Testis (tissue), 3 donors: ENCODE data around the gene ACLY. TPM values are rescaled to one million over a fixed set of nuclear protein-coding genes. Genes with fewer than 3 reads are reported as not detected.

ENCODE experiments used
- DNase-seq: peaks from one replicate; pipeline ENCODE4 v3.0.0-alpha.2; 2019
- H3K27ac ChIP-seq, 2 donors: fragments of 200-600 bp; sonication (generic); one replicate each; pipeline ENCODE4 v1.5.1; 2019
- H3K27me3 ChIP-seq: fragments of 200-600 bp; sonication (generic); one replicate; pipeline ENCODE4 v1.5.1; 2019
- H3K36me3 ChIP-seq: fragments of 200-600 bp; sonication (generic); one replicate; pipeline ENCODE4 v1.5.1; 2017; ENCODE audit warnings: low read depth; ENCODE audit errors: missing control alignments
- H3K4me1 ChIP-seq: fragments of 200-600 bp; sonication (generic); one replicate; pipeline ENCODE4 v1.5.1; 2019
- H3K4me3 ChIP-seq, 2 donors: fragments of 200-600 bp; sonication (generic); one replicate each; pipeline ENCODE4 v1.5.1; 2017 to 2019
- H3K9me3 ChIP-seq: fragments of 200-600 bp; sonication (generic); one replicate; pipeline ENCODE4 v1.5.1; 2017
- CTCF ChIP-seq, 3 experiments: fragments of 450-650 bp in 2 of 3; fragments of 200-600 bp in 1 of 3; sonication (generic) in 1 of 3; IDR thresholded peaks; one replicate each; pipeline ENCODE4 v1.5.1; 2016 to 2019; ENCODE audit warnings: antibody characterized with exemption in 3 of 3, mild to moderate bottlenecking in 2 of 3, moderate library complexity in 1 of 3
- POLR2A ChIP-seq: fragments of 450-650 bp; IDR thresholded peaks from one replicate; pipeline ENCODE4 v1.6.1; 2017; ENCODE audit warnings: antibody characterized with exemption, mild to moderate bottlenecking, moderate library complexity
- WGBS, 2 donors: methylation state at CpG; one replicate each; pipeline ENCODE4 v1.1.5; 2018; 5-methylcytosine and 5-hydroxymethylcytosine counted together
- intact Hi-C: fragments of 100-400 bp; cut with DNase I; formaldehyde crosslinking; loops from one replicate; pipeline ENCODE4 v1.15.1; 2023; ENCODE audit warnings: low total_unique reads
- polyA plus RNA-seq: library from polyadenylated mRNA; stranded (reverse); fragments of 350-450 nt; fragmentation: Illumina TruSeq; extraction: RNeasy Lipid Tissue Mini Kit (QIAGEN cat#74804); gene quantifications from one replicate; pipeline ENCODE4 v1.2.3, GENCODE V29; 2014; ENCODE audit warnings: low read depth, low replicate concordance; ENCODE audit not compliant: insufficient read depth
- small RNA-seq, 2 donors: library from RNA; depleted of rRNA; stranded (forward); fragments of <200 nt; gene quantifications; one replicate each; pipeline ENCODE3, GENCODE V24; 2016
- total RNA-seq, 2 donors: library from RNA; depleted of rRNA; stranded (reverse); fragments of >200 nt; gene quantifications; one replicate each; pipeline ENCODE4 v1.2.3, GENCODE V29; 2016

The ACLY gene
- total and polyA plus RNA-seq, 3 donors from 2014 or later, result 68.4 to 86.0 (median 83.0) TPM

GRCh38 chr17:41822216-41823140, 96.3 kb downstream of the ACLY start:
- no peak for DNase-seq
- H3K36me3 ChIP-seq, result no peaks in the 10 kb centered on the region

GRCh38 chr17:41821776-41822175, 97.0 kb downstream of the ACLY start:
- no peaks in the 10 kb centered on the region for H3K36me3 ChIP-seq
- intact Hi-C loops, result no loop called here
- no peaks in the 10 kb centered on the region for H3K9me3 ChIP-seq
- H3K4me3 ChIP-seq, result no peak overlapping the region
- no peak overlapping the region for H3K27ac ChIP-seq
- H3K27me3 ChIP-seq, result no peaks in the 10 kb centered on the region
- DNase-seq, result no peak
- 83 to 89% methylated on average over 11 to 14 of the region's 14 CpGs for WGBS, 2 donors
- TF ChIP-seq CTCF (IDR thresholded peaks at IDR 0.05), result no peak
- no peak for TF ChIP-seq POLR2A
- H3K4me1 ChIP-seq, result no peaks in the 10 kb centered on the region

More at GRCh38 chr17:41822216-41823140, 96.3 kb downstream of the ACLY start:
- intact Hi-C loops, result no loop called here
- no peak overlapping the region for H3K27ac ChIP-seq
- H3K4me1 ChIP-seq, result no peaks in the 10 kb centered on the region
- WGBS, 2 donors, result 84 to 85% methylated on average over 12 of the region's 12 CpGs
- H3K4me3 ChIP-seq, result no peak overlapping the region
- no peaks in the 10 kb centered on the region for H3K9me3 ChIP-seq
- TF ChIP-seq CTCF (IDR thresholded peaks at IDR 0.05) (no peak), POLR2A (no peak)
- H3K27me3 ChIP-seq, result no peaks in the 10 kb centered on the region

- TF ChIP-seq CTCF (IDR thresholded peaks at IDR 0.05), result no peak
- no peak for TF ChIP-seq POLR2A
- Histone ChIP-seq H3K27me3 (no peaks in the 10 kb centered on the region), H3K36me3 (no peaks in the 10 kb centered on the region), H3K27ac (no peak overlapping the region), H3K4me3 (no peak overlapping the region), H3K9me3 (no peaks in the 10 kb centered on the region), H3K4me1 (peaks cover 8% of the 10 kb centered on the region)
- no peak for DNase-seq
- WGBS, 2 donors, result 93 to 99% methylated on average over 18 to 20 of the region's 20 CpGs
- intact Hi-C loops, result no loop called here
These were observed 100.7 kb downstream of the ACLY start for GRCh38 chr17:41818024-41818423.

Small RNA genes within 50 kb of the gene (small RNA-seq; reads per million reads assigned to genes)
- 0 reads per million in 2 donors for gene AC125257.2

Other genes with a start within 250 kb of the ACLY start
- 100 to 1,000 TPM; 274 to 338 TPM for gene EIF1, start 230.1 kb downstream of the ACLY start, total RNA-seq
- 1,078 TPM for gene EIF1, start 230.1 kb downstream of the ACLY start, polyA plus RNA-seq
- gene GAST, start 206.6 kb downstream of the ACLY start, total RNA-seq, result not detected
- gene GAST, start 206.6 kb downstream of the ACLY start, polyA plus RNA-seq, result not detected
- 1 to 10 TPM; 2.9 to 5.3 TPM for gene HAP1, start 184.3 kb downstream of the ACLY start, total RNA-seq
- 1.9 TPM for gene HAP1, start 184.3 kb downstream of the ACLY start, polyA plus RNA-seq
- 10 to 100 TPM; 36.8 to 38.9 TPM for gene JUP, start 132.2 kb downstream of the ACLY start, total RNA-seq
- gene JUP, start 132.2 kb downstream of the ACLY start, polyA plus RNA-seq, result 22.5 TPM
- gene P3H4, start 107.0 kb downstream of the ACLY start, total RNA-seq, result 10 to 100 TPM in 1 of 2 donors, 1 to 10 TPM in 1; 9.9 to 13.9 TPM
- gene P3H4, start 107.0 kb downstream of the ACLY start, polyA plus RNA-seq, result 6.9 TPM
- gene FKBP10, start 105.9 kb downstream of the ACLY start, total RNA-seq, result 10 to 100 TPM; 31.4 to 36.5 TPM
- 37.8 TPM for gene FKBP10, start 105.9 kb downstream of the ACLY start, polyA plus RNA-seq
- 10 to 100 TPM; 61.9 to 74.3 TPM for gene NT5C3B, start 82.7 kb downstream of the ACLY start, total RNA-seq
- 214 TPM for gene NT5C3B, start 82.7 kb downstream of the ACLY start, polyA plus RNA-seq
- 10 to 100 TPM; 31.8 to 76.3 TPM for gene KLHL10, start 81.1 kb downstream of the ACLY start, total RNA-seq
- gene KLHL10, start 81.1 kb downstream of the ACLY start, polyA plus RNA-seq, result 130 TPM
- 10 to 100 TPM; 61.3 to 70.2 TPM for gene KLHL11, start 53.5 kb downstream of the ACLY start, total RNA-seq
- 28.2 TPM for gene KLHL11, start 53.5 kb downstream of the ACLY start, polyA plus RNA-seq
- gene ODAD4, start 11.7 kb upstream of the ACLY start, total RNA-seq, result 10 to 100 TPM; 22.3 to 26.0 TPM
- gene ODAD4, start 11.7 kb upstream of the ACLY start, polyA plus RNA-seq, result 53.7 TPM
- 10 to 100 TPM; 74.3 to 89.7 TPM for gene CNP, start 47.8 kb upstream of the ACLY start, total RNA-seq
- gene CNP, start 47.8 kb upstream of the ACLY start, polyA plus RNA-seq, result 40.8 TPM
- 10 to 100 TPM; 81.1 to 86.2 TPM for gene DNAJC7, start 98.5 kb upstream of the ACLY start, total RNA-seq
- gene DNAJC7, start 98.5 kb upstream of the ACLY start, polyA plus RNA-seq, result 94.3 TPM
- 100 to 1,000 TPM in 1 of 2 donors, 10 to 100 TPM in 1; 85.1 to 103 TPM for gene NKIRAS2, start 101.1 kb upstream of the ACLY start, total RNA-seq
- gene NKIRAS2, start 101.1 kb upstream of the ACLY start, polyA plus RNA-seq, result 65.4 TPM
- gene C17orf113, start 131.7 kb upstream of the ACLY start, total RNA-seq, result 10 to 100 TPM in 1 of 2 donors, 1 to 10 TPM in 1; 7.7 to 11.3 TPM
- 2.8 TPM for gene C17orf113, start 131.7 kb upstream of the ACLY start, polyA plus RNA-seq
- gene ZNF385C, start 179.5 kb upstream of the ACLY start, total RNA-seq, result 10 to 100 TPM; 17.9 to 26.6 TPM
- gene ZNF385C, start 179.5 kb upstream of the ACLY start, polyA plus RNA-seq, result 21.4 TPM
- gene DHX58, start 193.8 kb upstream of the ACLY start, total RNA-seq, result 10 to 100 TPM; 35.9 to 51.1 TPM
- 56.3 TPM for gene DHX58, start 193.8 kb upstream of the ACLY start, polyA plus RNA-seq
- 100 to 1,000 TPM; 109 to 111 TPM for gene KAT2A, start 202.4 kb upstream of the ACLY start, total RNA-seq
- gene KAT2A, start 202.4 kb upstream of the ACLY start, polyA plus RNA-seq, result 37.6 TPM
- gene HSPB9, start 203.9 kb upstream of the ACLY start, total RNA-seq, result 1 to 10 TPM; 6.9 to 9.8 TPM
- gene HSPB9, start 203.9 kb upstream of the ACLY start, polyA plus RNA-seq, result 12.9 TPM
- gene RAB5C, start 236.0 kb upstream of the ACLY start, total RNA-seq, result 100 to 1,000 TPM in 1 of 2 donors, 10 to 100 TPM in 1; 96.0 to 152 TPM
- 139 TPM for gene RAB5C, start 236.0 kb upstream of the ACLY start, polyA plus RNA-seq